ENCODE measurements around the gene SORCS2.

Gene SORCS2

GRCh38 chr4:7631288-7632014 is 439.1 kb downstream of the SORCS2 start:
- no peak for DNase-seq

- DNase-seq, result no peak
Measured at GRCh38 chr4:7632341-7632740, 440.0 kb downstream of the SORCS2 start.

GRCh38 chr4:7632971-7633370 is 440.6 kb downstream of the SORCS2 start:
- no peak for DNase-seq

- no peak for DNase-seq
Measured at GRCh38 chr4:7634661-7635251, 442.4 kb downstream of the SORCS2 start.

- no peak for DNase-seq
Measured at GRCh38 chr4:7635445-7636239, 443.3 kb downstream of the SORCS2 start.

- no peak for DNase-seq
Measured at GRCh38 chr4:7636240-7636508, 443.8 kb downstream of the SORCS2 start.

- DNase-seq, result no peak
Measured at GRCh38 chr4:7637139-7637538, 444.8 kb downstream of the SORCS2 start.

- no peak for DNase-seq
Measured at GRCh38 chr4:7637971-7638370, 445.6 kb downstream of the SORCS2 start.

- DNase-seq, result no peak
Measured at GRCh38 chr4:7638489-7638888, 446.2 kb downstream of the SORCS2 start.

- DNase-seq, result no peak
Measured at GRCh38 chr4:7638984-7639789, 446.8 kb downstream of the SORCS2 start.

- no peak for DNase-seq
Measured at GRCh38 chr4:7640136-7640535, 447.8 kb downstream of the SORCS2 start.

GRCh38 chr4:7641712-7642111 is 449.4 kb downstream of the SORCS2 start:
- DNase-seq, result no peak

- DNase-seq, result no peak
Measured at GRCh38 chr4:7642741-7643458, 450.6 kb downstream of the SORCS2 start.

GRCh38 chr4:7645158-7645557 is 452.8 kb downstream of the SORCS2 start:
- no peak for DNase-seq

- DNase-seq, result no peak
Measured at GRCh38 chr4:7645956-7646355, 453.6 kb downstream of the SORCS2 start.

- DNase-seq, result no peak
Measured at GRCh38 chr4:7646384-7647061, 454.2 kb downstream of the SORCS2 start.

- no peak for DNase-seq
Measured at GRCh38 chr4:7647186-7647585, 454.8 kb downstream of the SORCS2 start.

- no peak for DNase-seq
Measured at GRCh38 chr4:7647600-7648543, 455.5 kb downstream of the SORCS2 start.

GRCh38 chr4:7648544-7649395 is 456.4 kb downstream of the SORCS2 start:
- no peak for DNase-seq

- DNase-seq, result no peak
Measured at GRCh38 chr4:7649411-7649740, 457.0 kb downstream of the SORCS2 start.

Data from CD4-positive, alpha-beta T cell treated with Interleukin-17A for 4 hours (primary cell).